H1 (cell line): ENCODE results near the gene RNF41. TPM values are rescaled to one million over a fixed set of nuclear protein-coding genes. Genes with fewer than 3 reads are reported as not detected.

ENCODE experiments used
- CTCF ChIA-PET: fragments of 300-600 bp; sonication (Branson Sonifier 250); formaldehyde crosslinking; loops from one replicate; lab custom pipeline; 2021; ENCODE audit not compliant: partially characterized antibody; lab: Charles Lee
- POLR2A ChIA-PET: fragments of 300-600 bp; sonication (Branson Sonifier 250); formaldehyde crosslinking; loops from one replicate; lab custom pipeline; 2021; ENCODE audit warnings: inconsistent platforms; ENCODE audit not compliant: partially characterized antibody; lab: Charles Lee
- DNase-seq, 2 experiments: peaks; one replicate each; pipeline versions ENCODE4 v3.0.0 to v3.0.0-alpha.2; 2010 to 2022; ENCODE audit warnings: low spot score in 2 of 2, low read depth in 1 of 2, mixed read lengths in 1 of 2
- FAIRE-seq: peaks from 2 replicates; lab custom pipeline; 2011; peaks lifted over from hg19 to GRCh38; lab: Jason Lieb, UNC
- H2AFZ ChIP-seq: 2 replicates; pipeline ENCODE4 v1.8.1; 2012; ENCODE audit warnings: low read length, inconsistent platforms
- H2AK5ac ChIP-seq: 2 replicates; pipeline ENCODE4 v1.6.1; 2013; ENCODE audit warnings: low read depth, low read length
- H2BK120ac ChIP-seq: replicated peaks from 2 replicates; pipeline ENCODE3; 2013; ENCODE audit warnings: low read depth, low read length, inconsistent platforms
- H2BK12ac ChIP-seq: 2 replicates; pipeline ENCODE4 v1.6.1; 2013; ENCODE audit warnings: low read depth, low read length
- H2BK15ac ChIP-seq: 2 replicates; pipeline ENCODE4 v1.6.1; 2013; ENCODE audit warnings: low read length
- H2BK20ac ChIP-seq: 2 replicates; pipeline ENCODE4 v1.6.1; 2013; ENCODE audit warnings: low read length
- H2BK5ac ChIP-seq: 2 replicates; pipeline ENCODE4 v1.6.1; 2013; ENCODE audit warnings: low read depth, low read length
- H3K14ac ChIP-seq: 2 replicates; pipeline ENCODE4 v1.6.1; 2013; ENCODE audit warnings: inconsistent platforms; ENCODE audit not compliant: insufficient read length
- H3K18ac ChIP-seq: 2 replicates; pipeline ENCODE4 v1.6.1; 2013; ENCODE audit warnings: low read length; ENCODE audit errors: extremely low read depth
- H3K23ac ChIP-seq: 2 replicates; pipeline ENCODE4 v1.6.1; 2013; ENCODE audit warnings: inconsistent platforms; ENCODE audit not compliant: insufficient read length
- H3K23me2 ChIP-seq: 2 replicates; pipeline ENCODE4 v1.6.1; 2013; ENCODE audit warnings: low read depth, low read length
- H3K27ac ChIP-seq: 2 replicates; pipeline ENCODE4 v1.6.1; 2011; ENCODE audit warnings: low read depth, low read length, inconsistent platforms
- H3K27me3 ChIP-seq, 4 experiments: replicated peaks in 1 of 4; 1 replicate in 1 of 4; 2 replicates in 3 of 4; pipeline versions ENCODE4 v1.6.1 to v1.8.1; 2011 to 2013; ENCODE audit warnings: low read length in 3 of 4, mild to moderate bottlenecking in 3 of 4, inconsistent platforms in 2 of 4, mixed read lengths in 2 of 4, moderate library complexity in 1 of 4; ENCODE audit not compliant: control insufficient read depth in 3 of 4, insufficient read depth in 3 of 4; ENCODE audit errors: extremely low read depth in 1 of 4
- H3K36me3 ChIP-seq, 4 experiments: 2 replicates each; pipeline versions ENCODE4 v1.6.1 to v1.8.1; 2011 to 2013; ENCODE audit warnings: mild to moderate bottlenecking in 4 of 4, low read length in 3 of 4, moderate library complexity in 2 of 4, control low read depth in 1 of 4, inconsistent platforms in 1 of 4; ENCODE audit not compliant: insufficient read depth in 4 of 4, control insufficient read depth in 2 of 4
- H3K4ac ChIP-seq: replicated peaks from 2 replicates; pipeline ENCODE3; 2013; ENCODE audit warnings: low read length, low read depth, mixed read lengths, inconsistent platforms; ENCODE audit not compliant: insufficient read length
- H3K4me1 ChIP-seq, 4 experiments: replicated peaks in 1 of 4; 1 replicate in 1 of 4; 2 replicates in 3 of 4; pipeline versions ENCODE4 v1.6.1 to v1.8.1; 2011 to 2013; ENCODE audit warnings: low read length in 3 of 4, inconsistent platforms in 2 of 4, mixed read lengths in 1 of 4; ENCODE audit not compliant: insufficient read depth in 4 of 4, control insufficient read depth in 3 of 4
- H3K4me2 ChIP-seq, 2 experiments: 2 replicates each; pipeline versions ENCODE4 v1.6.1 to v1.8.1; 2011 to 2013; ENCODE audit warnings: low read depth in 2 of 2, low read length in 2 of 2, control low read depth in 1 of 2, inconsistent platforms in 1 of 2, mild to moderate bottlenecking in 1 of 2; ENCODE audit not compliant: insufficient read depth in 1 of 2
- H3K4me3 ChIP-seq, 4 experiments: fragments of 200-600, 300-600 bp in 1 of 4; sonication (generic), shearing (Covaris generic), sonication (Bioruptor Twin) in 1 of 4; 2 replicates each; pipeline versions ENCODE4 v1.5.1 to v1.8.1; 2011 to 2016; ENCODE audit warnings: low read length in 4 of 4, low read depth in 3 of 4, control low read depth in 2 of 4, inconsistent platforms in 2 of 4, mild to moderate bottlenecking in 2 of 4, mixed read lengths in 1 of 4, moderate library complexity in 1 of 4; ENCODE audit not compliant: insufficient read depth in 2 of 4; ENCODE audit errors: extremely low read depth in 1 of 4
- H3K56ac ChIP-seq: replicated peaks from 2 replicates; pipeline ENCODE3; 2013; ENCODE audit warnings: low read depth, mild to moderate bottlenecking, mixed read lengths, low read length, inconsistent platforms; ENCODE audit not compliant: insufficient read length
- H3K79me1 ChIP-seq: 2 replicates; pipeline ENCODE4 v1.6.1; 2013; ENCODE audit warnings: low read depth, low read length, control low read depth
- H3K79me2 ChIP-seq, 2 experiments: 2 replicates each; pipeline versions ENCODE4 v1.6.1 to v1.8.1; 2012 to 2013; ENCODE audit warnings: low read length in 2 of 2, mild to moderate bottlenecking in 2 of 2, inconsistent platforms in 1 of 2; ENCODE audit not compliant: insufficient read depth in 2 of 2, control insufficient read depth in 1 of 2
- H3K9ac ChIP-seq, 4 experiments: replicated peaks in 1 of 4; 1 replicate in 1 of 4; 2 replicates in 3 of 4; pipeline versions ENCODE4 v1.6.1 to v1.8.1; 2011 to 2013; ENCODE audit warnings: low read depth in 3 of 4, low read length in 3 of 4, control low read depth in 2 of 4, mild to moderate bottlenecking in 2 of 4, moderate library complexity in 2 of 4, inconsistent platforms in 1 of 4; ENCODE audit errors: extremely low read depth in 1 of 4
- H3K9me3 ChIP-seq, 2 experiments: 2 replicates each; pipeline versions ENCODE4 v1.6.1 to v1.8.1; 2012 to 2013; ENCODE audit warnings: mild to moderate bottlenecking in 2 of 2, moderate library complexity in 2 of 2, control low read depth in 1 of 2, inconsistent platforms in 1 of 2, low read depth in 1 of 2, low read length in 1 of 2, mixed read lengths in 1 of 2; ENCODE audit not compliant: insufficient read depth in 2 of 2
- H4K20me1 ChIP-seq, 2 experiments: replicated peaks in 1 of 2; 2 replicates each; pipeline versions ENCODE3 to v1.8.1; 2011 to 2013; ENCODE audit warnings: inconsistent platforms in 2 of 2, low read length in 2 of 2, mild to moderate bottlenecking in 1 of 2; ENCODE audit not compliant: insufficient read depth in 2 of 2, control insufficient read depth in 1 of 2
- H4K5ac ChIP-seq: 2 replicates; pipeline ENCODE4 v1.6.1; 2013; ENCODE audit warnings: low read length, low read depth, mixed read lengths, inconsistent platforms; ENCODE audit not compliant: insufficient read length
- H4K8ac ChIP-seq: 2 replicates; pipeline ENCODE4 v1.8.0; 2013; ENCODE audit warnings: mild to moderate bottlenecking, moderate library complexity, low read length, inconsistent platforms; ENCODE audit not compliant: insufficient read depth; ENCODE audit errors: extremely low read depth
- H4K91ac ChIP-seq: replicated peaks from 2 replicates; pipeline ENCODE3; 2013; ENCODE audit warnings: low read length, mixed read lengths, inconsistent platforms; ENCODE audit not compliant: insufficient read length
- ATF2 ChIP-seq: IDR thresholded peaks from 2 replicates; pipeline ENCODE4 v1.6.1; 2012; ENCODE audit warnings: low read length, inconsistent platforms
- BCL11A ChIP-seq, 2 experiments: IDR thresholded peaks; one replicate each; pipeline ENCODE4 v1.6.1; 2011; ENCODE audit warnings: low read depth in 2 of 2, low read length in 2 of 2, mild to moderate bottlenecking in 2 of 2
- EGR1 ChIP-seq: IDR thresholded peaks from 2 replicates; pipeline ENCODE4 v1.6.1; 2011; ENCODE audit warnings: low read depth, low read length, borderline replicate concordance
- GABPA ChIP-seq: IDR thresholded peaks from 2 replicates; pipeline ENCODE4 v1.6.1; 2011; ENCODE audit warnings: mild to moderate bottlenecking, low read length, moderate library complexity, borderline replicate concordance; ENCODE audit not compliant: insufficient read depth
- MAFK ChIP-seq: IDR thresholded peaks from 2 replicates; pipeline ENCODE4 v1.6.1; 2012; ENCODE audit warnings: low read depth, mild to moderate bottlenecking, improper control_type of control experiment, low read length
- NANOG ChIP-seq: IDR thresholded peaks from 2 replicates; pipeline ENCODE4 v1.6.1; 2011; ENCODE audit warnings: low read length, low read depth, mild to moderate bottlenecking, inconsistent platforms; ENCODE audit not compliant: insufficient read depth, poor library complexity, severe bottlenecking
- POLR2A ChIP-seq, 2 experiments: IDR thresholded peaks; 1 replicate in 1 of 2; 2 replicates in 1 of 2; pipeline ENCODE4 v1.6.1; 2011; ENCODE audit warnings: low read depth in 2 of 2, low read length in 2 of 2, mild to moderate bottlenecking in 2 of 2; ENCODE audit errors: control extremely low read depth in 1 of 2
- POU5F1 ChIP-seq: IDR thresholded peaks from 2 replicates; pipeline ENCODE4 v1.6.1; 2011; ENCODE audit warnings: low read depth, mild to moderate bottlenecking, low read length, moderate library complexity
- RBBP5 ChIP-seq: IDR thresholded peaks from 2 replicates; pipeline ENCODE4 v1.7.1; 2012; ENCODE audit warnings: low read depth, mild to moderate bottlenecking, inconsistent platforms, low read length, moderate library complexity, borderline replicate concordance
- SIN3A ChIP-seq, 2 experiments: IDR thresholded peaks in 1 of 2; conservative IDR thresholded peaks in 1 of 2; 2 replicates each; pipeline ENCODE4 v1.6.1; 2011 to 2012; ENCODE audit warnings: low read length in 2 of 2, improper control_type of control experiment in 1 of 2, low read depth in 1 of 2, mild to moderate bottlenecking in 1 of 2
- SIX5 ChIP-seq: IDR thresholded peaks from 2 replicates; pipeline ENCODE4 v1.6.1; 2011; ENCODE audit warnings: mild to moderate bottlenecking, low read depth, low read length
- SP1 ChIP-seq: IDR thresholded peaks from 2 replicates; pipeline ENCODE4 v1.6.1; 2011; ENCODE audit warnings: low read depth, low read length
- TEAD4 ChIP-seq: IDR thresholded peaks from 2 replicates; pipeline ENCODE4 v1.6.1; 2012; ENCODE audit warnings: low read depth, low read length, inconsistent platforms, mixed read lengths
- WGBS, 2 experiments: shearing (Covaris generic) in 1 of 2; methylation state at CpG; one replicate each; pipeline versions ENCODE4 v1.1.6 to v1.1.7; 2013 to 2015; ENCODE audit warnings: low lambda C conversion rate in 2 of 2, mixed read lengths in 2 of 2, inconsistent platforms in 1 of 2, low coverage in 1 of 2, missing lambda C conversion rate in 1 of 2; ENCODE audit not compliant: insufficient replicate concordance in 2 of 2, insufficient coverage in 1 of 2, insufficient read length in 1 of 2; ENCODE audit errors: extremely low coverage in 1 of 2, missing lambda C conversion rate in 1 of 2; 5-methylcytosine and 5-hydroxymethylcytosine counted together
- polyA plus RNA-seq, 7 experiments: library from polyadenylated mRNA; depleted of rRNA in 3 of 7; stranded (reverse) in 5 of 7; unstranded in 2 of 7; fragments of >200 nt in 5 of 7; fragments of 200-250 nt in 2 of 7; gene quantifications; 1 replicate in 5 of 7; 2 replicates in 1 of 7; 4 replicates in 1 of 7; pipeline versions ENCODE4 v1.2.1 to v1.2.3, GENCODE V29; 2011 to 2013; ENCODE audit warnings: missing spikeins in 2 of 7, mixed read lengths in 2 of 7
- total RNA-seq: library from RNA; stranded (reverse); fragmentation: NEBNext Ultra II Directional; extraction: Animal tissue kit (Norgen Biotek cat#: 25700); gene quantifications from 2 replicates; pipeline ENCODE4 v1.2.1, GENCODE V29; 2021

RNF41 gene
- total and polyA plus RNA-seq, 2 of the 8 experiments (the other 6 are each of a cell fraction or from before 2014, with no cell fraction given), result 55.5 to 98.6 TPM

GRCh38 chr12:56260380-56260779, 38.7 kb upstream of the RNF41 start:
- no peak overlapping the region for H3K27ac ChIP-seq
- H4K8ac ChIP-seq, result no peak overlapping the region
- H3K23ac ChIP-seq, result no peak overlapping the region
- H3K27me3 ChIP-seq, result no peaks in the 10 kb centered on the region
- H2BK15ac ChIP-seq, result no peak overlapping the region
- no peak overlapping the region for H2AFZ ChIP-seq
- H2BK12ac ChIP-seq, result no peak overlapping the region
- ChIA-PET POLR2A (interaction anchor here (1.3 kb wide), 1 partner anchor 39 kb away, joined by 3 read pairs; the partner anchor contains the start of gene RNF41), CTCF (interaction anchor here (1.0 to 1.3 kb wide), 6 partner anchors 11 to 134 kb away, joined by 3 to 4 read pairs (median 3); partner anchors contain the start of gene CNPY2)
- H3K79me2 ChIP-seq, result peaks cover 0 to 8% of the 10 kb centered on the region in 2 experiments; a peak in 1 of 4 replicates
- no peak overlapping the region for H2AK5ac ChIP-seq
- WGBS, 2 experiments, result 84% methylated on average over 8 of the region's 8 CpGs; no CpG with 5 or more reads in 1 of the 2 experiments
- no peak overlapping the region for H3K4me2 ChIP-seq
- DNase-seq (no peak), FAIRE-seq (no peak)
- H3K4ac ChIP-seq, result no peak overlapping the region
- H4K20me1 ChIP-seq, result peaks cover 4 to 6% of the 10 kb centered on the region in 2 experiments
- H4K91ac ChIP-seq, result no peak overlapping the region
- H3K4me1 ChIP-seq, result peaks cover 8 to 17% (median 13%) of the 10 kb centered on the region in 4 experiments
- H3K9ac ChIP-seq, result no peak overlapping the region
- H3K79me1 ChIP-seq, result peaks cover 7% of the 10 kb centered on the region
- no peaks in the 10 kb centered on the region for H3K9me3 ChIP-seq
- H3K14ac ChIP-seq, result no peak overlapping the region
- no peak overlapping the region for H2BK20ac ChIP-seq
- no peak overlapping the region for H2BK5ac ChIP-seq
- H3K23me2 ChIP-seq, result peaks cover 11% of the 10 kb centered on the region; the same call in 1 of the 2 replicates
- H3K4me3 ChIP-seq, result no peak overlapping the region
- H3K36me3 ChIP-seq, result peaks cover 0 to 12% (median 4%) of the 10 kb centered on the region in 4 experiments; a peak in 6 of 8 replicates
- no peak overlapping the region for H2BK120ac ChIP-seq
- no peak overlapping the region for H3K56ac ChIP-seq
- H4K5ac ChIP-seq, result no peak overlapping the region
- H3K18ac ChIP-seq, result no peak overlapping the region
- TF ChIP-seq POU5F1 (no peak), SP1 (no peak), GABPA (no peak), BCL11A (IDR thresholded peaks at IDR 0.05; ENCODE audit: low read depth in 2 of 2, low read length in 2 of 2) (no peak), MAFK (no peak), SIN3A (conservative IDR thresholded peaks at IDR 0.05 in 1 of 2, IDR thresholded peaks at IDR 0.05 in 1 of 2; ENCODE audit: low read depth in 1 of 2, low read length in 2 of 2) (no peak), SIX5 (no peak), RBBP5 (no peak), ATF2 (no peak), POLR2A (IDR thresholded peaks at IDR 0.05; ENCODE audit: control extremely low read depth in 1 of 2, low read depth in 2 of 2, low read length in 2 of 2) (no peak), TEAD4 (no peak), NANOG (no peak), EGR1 (no peak)
